Measurements from ENCODE around the gene ZNF385C.

Gene ZNF385C

DNA sequence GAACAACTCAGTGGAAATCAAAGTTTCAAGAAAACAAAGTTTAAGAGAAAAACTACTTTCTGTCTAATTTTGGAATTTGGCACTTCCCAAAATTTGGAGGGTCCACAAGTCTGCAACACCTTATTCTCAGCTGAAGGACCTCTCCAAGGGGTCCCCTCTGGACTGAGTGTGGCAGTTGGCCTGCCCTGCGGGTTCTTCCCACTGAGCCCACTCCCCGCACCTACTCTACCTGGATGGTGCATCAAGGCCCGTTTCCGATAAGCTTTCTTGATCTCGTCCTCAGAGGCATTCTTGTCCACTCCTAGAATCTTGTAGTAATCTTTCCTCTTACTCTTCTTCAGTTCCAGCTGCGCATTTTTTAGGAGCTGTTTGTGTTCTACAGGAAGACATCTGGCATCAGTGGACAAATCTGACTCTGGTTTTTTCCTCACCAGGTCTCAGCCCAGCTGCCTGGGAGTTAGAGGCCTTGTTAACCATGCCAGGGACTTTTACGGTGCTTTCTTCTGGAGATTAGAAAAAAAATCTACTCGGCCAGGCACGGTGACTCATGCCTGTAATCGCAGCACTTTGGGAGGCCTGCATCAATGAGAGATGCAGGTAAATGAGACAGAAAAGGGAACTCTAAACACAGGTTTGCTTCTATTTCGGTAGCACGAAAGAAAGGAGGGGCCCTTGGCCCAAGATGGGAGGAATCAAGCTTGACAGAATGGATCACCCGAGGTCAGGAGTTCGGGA, 116.1 kb downstream of the ZNF385C start:
- no peak for DNase-seq

- no peak for DNase-seq
Measured at GRCh38 chr17:41977991-41978390, 120.3 kb downstream of the ZNF385C start.

- DNase-seq: no peak
Measured at GRCh38 chr17:41976142-41976768, 122.0 kb downstream of the ZNF385C start.

Measured in NCI-H1092 treated with DMSO at 0.1 percent for 48 hours (cell line).